AG10803 (cell line): ENCODE results near the gene DACT3.

ENCODE experiments used
- DNase-seq: peaks from one replicate; pipeline ENCODE4 v3.0.0; 2010; ENCODE audit warnings: low read depth
- H3K4me3 ChIP-seq: 2 replicates; pipeline ENCODE4 v1.5.1; 2011; ENCODE audit warnings: mild to moderate bottlenecking, low read length, control low read depth
- TF ChIP-seq, protein P1 (sequence below): conservative IDR thresholded peaks from 2 replicates; pipeline ENCODE4 v1.5.1; 2011; ENCODE audit warnings: mild to moderate bottlenecking, low read length, control low read depth, inconsistent platforms

The DACT3 gene

DNA sequence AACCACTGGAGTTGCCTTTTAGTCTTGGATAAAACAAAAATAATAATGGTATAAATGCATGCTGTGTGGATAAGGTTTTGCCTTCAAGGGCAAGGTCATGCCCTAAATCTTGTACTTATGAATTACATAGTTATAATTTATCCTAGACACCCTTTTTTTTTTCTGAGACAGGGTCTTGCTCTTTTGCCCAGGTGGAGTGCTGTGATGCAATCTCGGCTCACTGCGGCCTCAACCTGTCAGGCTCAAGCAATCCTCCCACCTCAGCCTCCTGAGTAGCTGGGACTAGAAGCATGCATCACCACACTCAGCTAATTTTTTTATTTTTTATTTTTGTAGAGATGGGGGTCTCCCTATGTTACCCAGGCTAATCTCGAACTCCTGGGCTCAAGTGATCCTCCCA, 7.7 kb upstream of the DACT3 start:
- TF ChIP-seq, protein P1, sequence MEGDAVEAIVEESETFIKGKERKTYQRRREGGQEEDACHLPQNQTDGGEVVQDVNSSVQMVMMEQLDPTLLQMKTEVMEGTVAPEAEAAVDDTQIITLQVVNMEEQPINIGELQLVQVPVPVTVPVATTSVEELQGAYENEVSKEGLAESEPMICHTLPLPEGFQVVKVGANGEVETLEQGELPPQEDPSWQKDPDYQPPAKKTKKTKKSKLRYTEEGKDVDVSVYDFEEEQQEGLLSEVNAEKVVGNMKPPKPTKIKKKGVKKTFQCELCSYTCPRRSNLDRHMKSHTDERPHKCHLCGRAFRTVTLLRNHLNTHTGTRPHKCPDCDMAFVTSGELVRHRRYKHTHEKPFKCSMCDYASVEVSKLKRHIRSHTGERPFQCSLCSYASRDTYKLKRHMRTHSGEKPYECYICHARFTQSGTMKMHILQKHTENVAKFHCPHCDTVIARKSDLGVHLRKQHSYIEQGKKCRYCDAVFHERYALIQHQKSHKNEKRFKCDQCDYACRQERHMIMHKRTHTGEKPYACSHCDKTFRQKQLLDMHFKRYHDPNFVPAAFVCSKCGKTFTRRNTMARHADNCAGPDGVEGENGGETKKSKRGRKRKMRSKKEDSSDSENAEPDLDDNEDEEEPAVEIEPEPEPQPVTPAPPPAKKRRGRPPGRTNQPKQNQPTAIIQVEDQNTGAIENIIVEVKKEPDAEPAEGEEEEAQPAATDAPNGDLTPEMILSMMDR = no peak
- no peak for DNase-seq
- H3K4me3 ChIP-seq = no peak overlapping the region

DNA sequence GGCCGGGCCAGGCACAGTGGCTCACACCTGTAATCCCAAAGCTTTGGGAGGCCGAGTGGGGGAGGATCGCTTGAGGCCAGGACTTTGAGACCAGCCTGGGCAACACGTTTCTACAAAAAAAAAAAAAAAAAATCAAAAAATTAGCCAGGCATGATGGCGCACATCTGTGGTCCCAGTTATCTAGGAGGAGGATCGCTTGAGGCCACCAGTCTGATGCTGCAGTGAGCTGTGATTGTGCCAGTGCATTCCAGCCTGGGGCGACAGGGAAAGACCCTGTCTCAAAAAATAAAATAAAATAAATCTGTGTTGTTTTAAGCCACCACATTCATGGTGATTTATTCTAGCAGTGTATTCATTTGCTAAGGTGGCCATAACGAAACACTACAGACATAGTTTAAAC, 4.1 kb upstream of the DACT3 start:
- no peak for DNase-seq
- H3K4me3 ChIP-seq = no peak overlapping the region
- TF ChIP-seq, protein P1 = no peak

DNA sequence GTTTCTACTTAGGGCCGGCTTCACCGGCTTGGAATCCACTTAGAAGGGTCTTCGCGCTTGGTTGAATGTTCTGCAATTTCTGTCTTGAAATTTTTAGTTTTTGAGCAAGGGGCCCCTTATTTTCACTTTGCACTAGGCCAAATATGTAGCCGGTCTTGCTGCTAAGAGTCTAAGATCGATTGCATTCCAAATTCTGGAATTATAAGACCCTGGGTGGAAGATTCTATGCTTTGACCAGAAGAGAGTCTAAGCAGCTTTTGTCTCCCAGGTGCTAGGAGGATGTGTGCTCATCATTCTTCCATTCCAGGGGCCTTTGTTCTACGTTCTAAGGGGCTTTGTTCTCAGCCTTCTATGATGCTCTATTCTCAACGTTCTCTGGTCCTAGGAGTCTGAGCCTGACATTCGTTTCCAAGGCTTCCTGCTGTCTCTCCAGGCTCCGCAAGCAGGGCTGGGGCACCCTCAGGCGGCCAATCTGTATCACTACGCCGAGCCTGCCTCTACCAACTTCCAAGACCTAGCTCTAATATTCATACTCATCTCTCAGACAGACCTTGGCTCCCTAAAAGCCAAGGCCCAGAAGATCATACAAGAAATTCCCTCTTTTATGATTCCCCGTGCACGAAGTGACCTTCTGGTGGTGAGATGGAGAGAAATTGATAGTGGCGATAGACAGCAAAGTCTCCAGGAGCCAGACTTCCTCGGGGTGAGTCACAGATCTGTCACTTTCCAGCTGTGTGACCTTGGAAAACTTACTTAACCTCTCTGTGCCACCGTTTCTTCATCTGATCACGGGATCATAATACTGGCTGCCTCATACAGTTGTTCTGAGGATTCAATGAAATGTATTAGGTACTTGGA, 982 bp upstream of the DACT3 start:
- DNase-seq = peak; percentile 89

DNA sequence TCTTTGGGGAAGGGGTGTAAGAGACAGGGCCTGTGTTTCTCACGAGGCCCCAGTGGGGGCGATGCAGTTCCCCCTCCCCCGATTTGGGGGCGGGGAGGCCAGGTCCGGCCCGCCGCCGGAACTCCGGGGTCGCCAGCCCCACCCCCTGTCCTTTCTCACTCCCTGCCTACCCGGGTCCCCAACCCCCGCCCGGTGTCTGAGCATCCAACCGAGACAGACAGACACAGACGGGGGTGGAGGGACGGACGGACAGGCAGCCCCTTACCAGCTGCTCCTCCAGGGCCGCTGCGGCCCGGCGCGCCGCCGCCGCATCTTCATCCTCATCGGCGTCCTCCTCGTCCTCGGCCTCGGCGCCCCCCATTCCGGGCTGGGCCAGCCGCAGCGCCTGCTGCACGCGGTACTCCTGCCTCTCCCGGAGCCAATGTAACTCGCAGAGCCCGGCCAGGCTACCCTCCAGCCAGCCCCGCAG, 397 bp downstream of the DACT3 start:
- no peak for DNase-seq
- TF ChIP-seq, protein P1 = no peak
- peak overlapping the region; percentile 71 for H3K4me3 ChIP-seq

More for the DNA sequence above, 982 bp upstream of the DACT3 start:
- H3K4me3 ChIP-seq = peak overlapping the region; percentile 62
- TF ChIP-seq, protein P1 = peak; percentile 95

DNA sequence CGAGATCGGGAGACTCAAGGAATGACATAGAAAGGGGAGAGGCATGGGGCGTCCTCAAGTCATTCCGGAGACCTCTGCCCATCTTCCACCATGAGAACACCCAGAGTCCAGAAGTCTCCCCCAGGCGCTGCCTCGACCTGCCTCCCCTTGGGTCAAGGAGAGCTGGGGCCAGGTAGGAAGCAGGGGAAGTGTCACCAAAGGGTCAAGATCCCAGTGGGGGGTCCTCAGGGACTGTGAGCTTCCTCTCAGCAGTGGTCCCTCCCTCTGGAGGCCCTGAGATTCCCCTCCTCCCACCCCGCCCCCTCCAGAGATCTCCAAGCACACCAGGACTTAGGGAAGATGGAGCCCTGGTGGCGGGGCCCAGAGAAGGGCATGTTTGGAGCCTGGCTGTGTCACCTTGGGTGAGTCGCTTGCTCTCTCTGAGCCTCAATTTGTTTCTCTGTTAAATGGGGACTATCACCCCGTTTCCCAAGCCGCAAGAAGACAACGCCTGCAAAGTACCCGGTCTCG, 919 bp downstream of the DACT3 start:
- TF ChIP-seq, protein P1 = no peak
- no peak for DNase-seq
- H3K4me3 ChIP-seq = peak overlapping the region; percentile 71

DNA sequence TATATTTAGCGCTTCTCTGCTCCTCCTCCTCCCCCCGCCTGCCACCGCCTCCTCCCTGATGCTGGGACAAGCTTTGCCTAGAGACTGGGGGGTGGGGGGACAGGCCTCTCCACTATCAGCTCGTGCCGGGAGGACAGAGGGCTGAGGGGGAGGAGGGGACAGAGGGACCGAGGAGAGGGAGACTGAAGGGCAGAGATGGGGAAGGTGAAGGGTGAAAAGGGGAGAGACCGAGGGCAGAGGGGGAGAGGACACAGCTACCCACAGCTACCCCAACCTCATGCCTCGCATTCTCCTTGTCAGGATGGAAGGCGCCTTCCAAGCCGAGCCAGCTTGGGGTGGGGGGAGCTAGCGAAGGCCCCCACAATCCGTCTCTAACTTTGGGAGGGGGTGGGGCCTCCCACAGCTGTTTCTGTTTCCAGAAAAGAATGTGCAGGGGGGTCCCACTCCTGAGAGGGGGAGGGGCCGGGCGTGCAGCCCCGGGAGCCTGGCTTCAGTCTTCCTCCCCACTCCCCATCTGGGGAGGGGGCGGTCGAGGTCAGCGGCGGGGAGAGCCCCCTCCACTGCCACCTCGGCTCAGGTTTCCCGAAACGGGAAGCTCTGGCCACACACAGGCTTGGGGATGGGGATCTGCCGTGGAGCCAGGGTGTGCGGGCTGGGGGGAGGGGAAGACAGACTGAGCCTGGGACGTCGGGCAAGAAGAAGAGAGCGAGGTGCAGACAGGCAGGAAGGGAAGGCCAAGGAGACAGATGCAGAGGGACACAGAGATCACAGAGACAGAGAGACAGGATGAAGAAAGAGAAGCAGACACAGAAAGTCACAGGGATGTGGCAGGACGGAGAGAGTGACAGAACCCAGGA, 1.6 kb downstream of the DACT3 start:
- TF ChIP-seq, protein P1 = no peak
- DNase-seq = peak; percentile 32
- H3K4me3 ChIP-seq = peak overlapping the region; percentile 71
